PC-3 (cell line): Measurements from ENCODE around the gene USHBP1.

Source experiments
- CTCF ChIP-seq: fragments of 300-600 bp; sonication (generic); conservative IDR thresholded peaks from 2 replicates; pipeline ENCODE4 v1.5.1; 2017; ENCODE audit warnings: antibody characterized with exemption, low read depth, mild to moderate bottlenecking, low read length
- EZH2 ChIP-seq: fragments of 300-600 bp; sonication (generic); IDR thresholded peaks from one replicate; pipeline ENCODE4 v1.6.1; 2017; ENCODE audit warnings: antibody characterized with exemption, mild to moderate bottlenecking, low read length; ENCODE audit not compliant: unreplicated experiment

GRCh38 chr19:17237747-17238706, 26.5 kb downstream of the USHBP1 start:
- no peak for TF ChIP-seq EZH2
- no peak for TF ChIP-seq CTCF
